ENCODE data around the gene TLCD3B. TPM values are rescaled to one million over a fixed set of nuclear protein-coding genes. Genes with fewer than 3 reads are reported as not detected.

Gene TLCD3B
- total RNA-seq, 2 experiments from 2014 or later: 3.5 to 3.6 TPM

DNA sequence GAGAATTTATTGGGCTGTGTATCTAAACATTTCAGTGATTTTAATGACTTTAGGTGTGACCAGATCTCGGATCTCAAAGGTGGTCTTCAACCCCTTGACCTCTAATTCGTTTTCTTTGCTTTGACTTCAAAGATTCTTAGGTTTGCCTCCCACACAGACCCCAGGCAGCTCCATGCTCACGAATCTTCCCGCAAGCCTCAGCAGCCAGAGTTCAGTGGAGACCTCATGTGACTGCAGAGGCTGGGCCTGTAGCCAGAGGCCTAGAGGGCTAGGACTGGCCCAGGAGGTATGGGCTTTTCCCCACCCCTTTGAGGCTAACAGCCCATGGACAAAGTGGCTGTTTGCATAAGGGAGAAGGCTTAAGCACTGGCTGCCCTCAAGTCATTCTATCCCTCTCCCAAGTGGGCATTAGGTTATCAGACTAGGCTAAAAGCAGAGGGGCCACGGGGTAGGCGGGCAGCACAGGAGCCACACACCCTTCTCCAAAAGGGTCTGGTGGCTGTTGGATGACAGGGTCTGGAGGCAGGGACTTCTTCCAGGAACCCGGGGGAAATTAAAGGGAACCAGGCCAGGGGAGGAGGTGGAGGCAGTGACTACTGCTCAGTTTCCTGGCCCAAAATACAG is 38.6 kb downstream of the TLCD3B start:
- DNase-seq: no peak
- intact Hi-C loops (cut with micrococcal nuclease): no loop called here
- Mint-ChIP-seq H3K9me3 (no peaks in the 10 kb centered on the region), H3K27me3 (no peaks in the 10 kb centered on the region), H3K4me3 (no peak overlapping the region), H3K36me3 (ENCODE audit: low read depth) (peaks cover 27% of the 10 kb centered on the region), H3K4me1 (ENCODE audit: low read depth) (peaks cover 18% of the 10 kb centered on the region), H3K27ac (peak overlapping the region; percentile 44)
- CTCF ChIA-PET: no interaction called here
- no peak for ATAC-seq
- POLR2A ChIA-PET: interaction anchor here (0.6 to 7.7 kb wide), 2 partner anchors 17 to 194 kb away, joined by 3 to 74 read pairs; partner anchors contain the start of gene TAOK2
- TF ChIP-seq, protein P1, sequence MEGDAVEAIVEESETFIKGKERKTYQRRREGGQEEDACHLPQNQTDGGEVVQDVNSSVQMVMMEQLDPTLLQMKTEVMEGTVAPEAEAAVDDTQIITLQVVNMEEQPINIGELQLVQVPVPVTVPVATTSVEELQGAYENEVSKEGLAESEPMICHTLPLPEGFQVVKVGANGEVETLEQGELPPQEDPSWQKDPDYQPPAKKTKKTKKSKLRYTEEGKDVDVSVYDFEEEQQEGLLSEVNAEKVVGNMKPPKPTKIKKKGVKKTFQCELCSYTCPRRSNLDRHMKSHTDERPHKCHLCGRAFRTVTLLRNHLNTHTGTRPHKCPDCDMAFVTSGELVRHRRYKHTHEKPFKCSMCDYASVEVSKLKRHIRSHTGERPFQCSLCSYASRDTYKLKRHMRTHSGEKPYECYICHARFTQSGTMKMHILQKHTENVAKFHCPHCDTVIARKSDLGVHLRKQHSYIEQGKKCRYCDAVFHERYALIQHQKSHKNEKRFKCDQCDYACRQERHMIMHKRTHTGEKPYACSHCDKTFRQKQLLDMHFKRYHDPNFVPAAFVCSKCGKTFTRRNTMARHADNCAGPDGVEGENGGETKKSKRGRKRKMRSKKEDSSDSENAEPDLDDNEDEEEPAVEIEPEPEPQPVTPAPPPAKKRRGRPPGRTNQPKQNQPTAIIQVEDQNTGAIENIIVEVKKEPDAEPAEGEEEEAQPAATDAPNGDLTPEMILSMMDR (IDR thresholded peaks at IDR 0.05): no peak

DNA sequence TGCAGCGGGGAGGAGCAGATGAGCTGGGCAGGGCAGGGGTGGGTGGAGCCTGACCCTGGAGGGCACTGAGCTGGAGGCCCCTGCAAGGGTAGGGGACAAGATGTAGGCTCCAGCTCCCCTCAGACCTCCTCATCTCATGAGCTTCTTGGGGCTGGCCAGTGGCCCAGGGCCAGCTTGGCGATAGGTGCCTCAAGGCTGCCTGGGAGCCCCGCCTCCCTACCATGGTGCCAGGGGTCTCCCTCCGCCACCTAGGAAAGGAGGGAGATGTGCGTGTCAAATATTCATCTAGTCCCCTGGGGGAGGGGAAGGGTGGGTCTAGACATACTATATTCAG is 39.5 kb downstream of the TLCD3B start:
- TF ChIP-seq, protein P1 (IDR thresholded peaks at IDR 0.05): no peak
- Mint-ChIP-seq H3K9me3 (no peaks in the 10 kb centered on the region), H3K4me1 (ENCODE audit: low read depth) (peaks cover 13% of the 10 kb centered on the region), H3K27ac (no peak overlapping the region), H3K4me3 (no peak overlapping the region), H3K27me3 (no peaks in the 10 kb centered on the region), H3K36me3 (ENCODE audit: low read depth) (peaks cover 24% of the 10 kb centered on the region)
- intact Hi-C loops (cut with micrococcal nuclease): no loop called here
- DNase-seq (no peak), ATAC-seq (no peak)
- CTCF ChIA-PET: no interaction called here
- POLR2A ChIA-PET: interaction anchor here (7.7 kb wide), 1 partner anchor 16 kb away, joined by 74 read pairs; the partner anchor contains the start of gene TAOK2

DNA sequence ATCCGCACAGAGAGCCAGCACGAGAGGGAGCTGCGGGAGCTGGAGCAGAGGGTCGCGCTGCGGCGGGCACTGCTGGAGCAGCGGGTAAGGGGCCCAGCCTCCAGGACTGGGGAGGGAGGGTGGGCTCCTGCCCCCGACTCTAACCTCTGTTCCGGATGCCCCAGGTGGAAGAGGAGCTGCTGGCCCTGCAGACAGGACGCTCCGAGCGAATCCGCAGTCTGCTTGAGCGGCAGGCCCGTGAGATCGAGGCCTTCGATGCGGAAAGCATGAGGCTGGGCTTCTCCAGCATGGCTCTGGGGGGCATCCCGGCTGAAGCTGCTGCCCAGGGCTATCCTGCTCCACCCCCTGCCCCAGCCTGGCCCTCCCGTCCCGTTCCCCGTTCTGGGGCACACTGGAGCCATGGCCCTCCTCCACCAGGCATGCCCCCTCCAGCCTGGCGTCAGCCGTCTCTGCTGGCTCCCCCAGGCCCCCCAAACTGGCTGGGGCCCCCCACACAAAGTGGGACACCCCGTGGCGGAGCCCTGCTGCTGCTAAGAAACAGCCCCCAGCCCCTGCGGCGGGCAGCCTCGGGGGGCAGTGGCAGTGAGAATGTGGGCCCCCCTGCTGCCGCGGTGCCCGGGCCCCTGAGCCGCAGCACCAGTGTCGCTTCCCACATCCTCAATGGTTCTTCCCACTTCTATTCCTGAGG is 40.0 kb downstream of the TLCD3B start:
- no peak overlapping the region for H3K4me3 Mint-ChIP-seq
- ChIA-PET CTCF (no interaction called here), POLR2A (interaction anchor here (7.7 kb wide), 1 partner anchor 16 kb away, joined by 74 read pairs; the partner anchor contains the start of gene TAOK2)
- intact Hi-C loops (cut with micrococcal nuclease): no loop called here
- peaks cover 25% of the 10 kb centered on the region for H3K36me3 Mint-ChIP-seq (ENCODE audit: low read depth)
- ATAC-seq (no peak), DNase-seq (no peak)
- no peak overlapping the region for H3K27ac Mint-ChIP-seq
- no peaks in the 10 kb centered on the region for H3K9me3 Mint-ChIP-seq
- peaks cover 13% of the 10 kb centered on the region for H3K4me1 Mint-ChIP-seq (ENCODE audit: low read depth)
- no peaks in the 10 kb centered on the region for H3K27me3 Mint-ChIP-seq
- TF ChIP-seq, protein P1 (IDR thresholded peaks at IDR 0.05): no peak

DNA sequence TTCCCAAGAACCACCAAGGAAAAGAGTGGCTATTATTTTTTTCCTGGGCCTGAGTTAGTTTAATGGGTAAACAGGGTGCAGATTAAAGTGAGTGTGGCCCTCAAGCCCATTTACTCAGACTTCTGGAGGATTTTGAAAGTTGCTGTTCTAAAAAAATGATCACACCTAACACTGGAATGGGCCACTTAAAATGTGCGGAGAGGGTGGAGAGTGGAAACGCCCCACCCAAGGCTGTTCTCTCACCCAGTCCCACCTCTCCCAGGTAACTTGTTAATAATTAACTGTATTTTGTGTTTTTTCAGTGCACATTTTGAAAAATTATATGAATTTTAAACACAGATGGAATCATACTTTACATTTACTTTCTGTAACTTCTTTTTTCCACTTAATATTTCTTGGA is 41.0 kb downstream of the TLCD3B start:
- TF ChIP-seq, protein P1 (IDR thresholded peaks at IDR 0.05): no peak
- Mint-ChIP-seq H3K36me3 (ENCODE audit: low read depth) (peaks cover 27% of the 10 kb centered on the region), H3K9me3 (no peaks in the 10 kb centered on the region), H3K4me3 (no peak overlapping the region), H3K4me1 (ENCODE audit: low read depth) (peaks cover 13% of the 10 kb centered on the region), H3K27ac (no peak overlapping the region), H3K27me3 (no peaks in the 10 kb centered on the region)
- DNase-seq: no peak
- no peak for ATAC-seq
- POLR2A ChIA-PET: no interaction called here
- CTCF ChIA-PET: no interaction called here
- intact Hi-C loops (cut with micrococcal nuclease): no loop called here
